ENCODE results near the gene VTI1B.

DNA sequence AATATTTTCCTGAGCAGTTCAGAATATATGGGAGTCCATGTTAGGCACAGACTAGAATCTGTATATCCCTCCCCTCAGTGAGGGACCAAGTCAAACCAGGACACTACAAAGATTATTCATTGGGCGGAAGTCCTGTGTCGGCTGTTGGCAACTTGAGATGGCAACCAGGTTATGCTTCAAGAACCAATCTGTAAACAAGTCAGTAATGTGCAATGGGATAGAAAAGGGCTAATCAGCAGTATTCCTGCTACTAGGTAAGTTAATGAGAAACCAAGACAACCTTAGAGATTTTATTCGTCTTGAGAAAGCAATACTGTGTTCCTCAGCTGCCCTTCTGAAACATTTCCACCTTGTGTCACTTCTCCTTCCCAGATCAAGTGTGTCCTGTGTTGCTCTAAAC lies 28.3 kb downstream of the VTI1B start:
- TF ChIP-seq, protein P1, sequence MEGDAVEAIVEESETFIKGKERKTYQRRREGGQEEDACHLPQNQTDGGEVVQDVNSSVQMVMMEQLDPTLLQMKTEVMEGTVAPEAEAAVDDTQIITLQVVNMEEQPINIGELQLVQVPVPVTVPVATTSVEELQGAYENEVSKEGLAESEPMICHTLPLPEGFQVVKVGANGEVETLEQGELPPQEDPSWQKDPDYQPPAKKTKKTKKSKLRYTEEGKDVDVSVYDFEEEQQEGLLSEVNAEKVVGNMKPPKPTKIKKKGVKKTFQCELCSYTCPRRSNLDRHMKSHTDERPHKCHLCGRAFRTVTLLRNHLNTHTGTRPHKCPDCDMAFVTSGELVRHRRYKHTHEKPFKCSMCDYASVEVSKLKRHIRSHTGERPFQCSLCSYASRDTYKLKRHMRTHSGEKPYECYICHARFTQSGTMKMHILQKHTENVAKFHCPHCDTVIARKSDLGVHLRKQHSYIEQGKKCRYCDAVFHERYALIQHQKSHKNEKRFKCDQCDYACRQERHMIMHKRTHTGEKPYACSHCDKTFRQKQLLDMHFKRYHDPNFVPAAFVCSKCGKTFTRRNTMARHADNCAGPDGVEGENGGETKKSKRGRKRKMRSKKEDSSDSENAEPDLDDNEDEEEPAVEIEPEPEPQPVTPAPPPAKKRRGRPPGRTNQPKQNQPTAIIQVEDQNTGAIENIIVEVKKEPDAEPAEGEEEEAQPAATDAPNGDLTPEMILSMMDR (IDR thresholded peaks at IDR 0.05; ENCODE audit: low read depth, low read length, poor library complexity, severe bottlenecking), result no peak
- no peak for TF ChIP-seq EZH2phosphoT487 (IDR thresholded peaks at IDR 0.05; ENCODE audit: borderline replicate concordance, low read length)

All from DOHH2 (cell line).